ENCODE measurements around the gene TEX2. TPM values are rescaled to one million over a fixed set of nuclear protein-coding genes. Genes with fewer than 3 reads are reported as not detected.

The TEX2 gene
- total and polyA plus RNA-seq, 2 of the 13 experiments (the other 11 are each of a cell fraction or from before 2014, with no cell fraction given), result 21.4 to 37.7 TPM

DNA sequence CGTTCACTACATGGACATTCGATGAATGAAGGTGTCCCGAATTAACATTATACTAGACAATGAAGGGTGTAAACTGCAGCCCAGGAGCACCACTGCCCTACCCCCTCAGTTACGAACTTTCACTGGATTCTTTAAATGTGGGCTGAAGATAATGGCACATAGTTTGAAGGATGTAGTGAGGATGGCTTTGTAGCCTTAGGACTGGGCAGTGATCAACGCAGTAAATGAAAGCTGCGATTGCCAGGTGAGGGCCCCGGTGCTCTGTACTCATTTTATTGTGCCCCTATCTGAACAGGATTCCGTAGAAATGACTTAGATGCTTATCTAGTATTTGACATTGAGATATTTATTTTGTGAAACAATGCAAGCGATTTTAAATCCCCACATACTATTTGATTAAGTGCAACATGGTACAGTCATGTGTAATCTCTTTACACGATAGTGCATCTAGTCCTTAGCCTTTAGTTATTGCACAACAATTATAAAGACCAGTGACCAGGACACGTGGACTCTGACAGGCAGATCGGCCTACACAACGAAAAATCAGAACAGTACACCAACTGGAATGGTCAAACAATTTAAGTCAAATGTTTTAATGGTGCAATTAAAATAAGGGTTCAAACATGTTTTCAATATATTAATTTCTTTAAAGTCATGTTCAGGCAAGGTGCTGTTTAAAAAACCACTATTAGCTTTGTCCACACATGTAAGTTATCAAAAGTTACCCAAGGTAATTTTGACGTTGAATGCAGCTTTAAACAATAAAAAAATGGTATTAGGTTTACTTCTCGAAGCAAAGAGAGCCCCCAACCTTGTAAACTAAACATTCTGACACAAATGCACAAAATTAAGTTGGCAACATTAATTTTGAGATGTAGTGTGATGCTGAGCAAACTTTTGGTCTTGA is 115.7 kb downstream of the TEX2 start (continued):
- TF ChIP-seq KIAA2018 (CRISPR knock-in tag; IDR thresholded peaks at IDR 0.05; ENCODE audit: borderline replicate concordance) (no peak), HBP1 (CRISPR knock-in tag; IDR thresholded peaks at IDR 0.05; ENCODE audit: low read depth) (no peak; the same call in 1 of the 2 replicates), ZBED4 (CRISPR knock-in tag; IDR thresholded peaks at IDR 0.05; ENCODE audit: borderline replicate concordance) (no peak), NR1H2 (CRISPR knock-in tag; IDR thresholded peaks at IDR 0.05; ENCODE audit: borderline replicate concordance, low read depth) (no peak), RXRA (CRISPR knock-in tag; IDR thresholded peaks at IDR 0.05) (no peak; the same call in 1 of the 2 replicates), DNMT3B (CRISPR knock-in tag; conservative IDR thresholded peaks at IDR 0.05) (0 out of 2 replicates have a peak, but pooled peaks have one; percentile 15), ZNF816 (CRISPR knock-in tag; IDR thresholded peaks at IDR 0.05; ENCODE audit: borderline replicate concordance) (no peak), ZFP36 (IDR thresholded peaks at IDR 0.05; ENCODE audit: borderline replicate concordance, low read depth, low read length, partially characterized antibody) (no peak)
- TF ChIP-seq, protein P1, sequence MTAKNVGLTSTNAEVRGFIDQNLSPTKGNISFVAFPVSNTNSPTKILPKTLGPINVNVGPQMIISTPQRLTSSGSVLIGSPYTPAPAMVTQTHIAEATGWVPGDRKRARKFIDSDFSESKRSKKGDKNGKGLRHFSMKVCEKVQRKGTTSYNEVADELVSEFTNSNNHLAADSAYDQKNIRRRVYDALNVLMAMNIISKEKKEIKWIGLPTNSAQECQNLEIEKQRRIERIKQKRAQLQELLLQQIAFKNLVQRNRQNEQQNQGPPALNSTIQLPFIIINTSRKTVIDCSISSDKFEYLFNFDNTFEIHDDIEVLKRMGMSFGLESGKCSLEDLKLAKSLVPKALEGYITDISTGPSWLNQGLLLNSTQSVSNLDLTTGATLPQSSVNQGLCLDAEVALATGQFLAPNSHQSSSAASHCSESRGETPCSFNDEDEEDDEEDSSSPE (CRISPR knock-in tag; IDR thresholded peaks at IDR 0.05), result no peak
- TF ChIP-seq, protein P2, sequence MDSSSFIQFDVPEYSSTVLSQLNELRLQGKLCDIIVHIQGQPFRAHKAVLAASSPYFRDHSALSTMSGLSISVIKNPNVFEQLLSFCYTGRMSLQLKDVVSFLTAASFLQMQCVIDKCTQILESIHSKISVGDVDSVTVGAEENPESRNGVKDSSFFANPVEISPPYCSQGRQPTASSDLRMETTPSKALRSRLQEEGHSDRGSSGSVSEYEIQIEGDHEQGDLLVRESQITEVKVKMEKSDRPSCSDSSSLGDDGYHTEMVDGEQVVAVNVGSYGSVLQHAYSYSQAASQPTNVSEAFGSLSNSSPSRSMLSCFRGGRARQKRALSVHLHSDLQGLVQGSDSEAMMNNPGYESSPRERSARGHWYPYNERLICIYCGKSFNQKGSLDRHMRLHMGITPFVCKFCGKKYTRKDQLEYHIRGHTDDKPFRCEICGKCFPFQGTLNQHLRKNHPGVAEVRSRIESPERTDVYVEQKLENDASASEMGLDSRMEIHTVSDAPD (CRISPR knock-in tag; IDR thresholded peaks at IDR 0.05), result no peak; the same call in 1 of the 2 replicates

All from HepG2 (cell line).